Gastrocnemius medialis (tissue), 4 donors: ENCODE data around the gene CELF1. TPM values are rescaled to one million over a fixed set of nuclear protein-coding genes. Genes with fewer than 3 reads are reported as not detected.
"Not testable (repeated sequence)": the region's sequence is repeated elsewhere in the genome, so short reads cannot be mapped to it uniquely, and the experiment has no call there.

Source experiments
- ATAC-seq, 2 donors: fragments of 150-250 bp; one replicate each; pipeline ENCODE4 v1.9.1; 2016
- DNase-seq, 2 donors: peaks; one replicate each; pipeline ENCODE4 v3.0.0-alpha.2; 2019
- H3K27ac ChIP-seq, 4 donors: fragments of 200-600 bp; sonication (generic); 1 replicate in 1 of 4; 2 replicates in 3 of 4; pipeline ENCODE4 v1.5.1; 2016 to 2018; ENCODE audit warnings: mild to moderate bottlenecking in 2 of 4, moderate library complexity in 1 of 4
- H3K27me3 ChIP-seq, 3 donors: fragments of 200-600 bp; sonication (generic) in 2 of 3; 1 replicate in 1 of 3; 2 replicates in 2 of 3; pipeline versions ENCODE4 v1.5.1 to v1.6.0; 2016 to 2019; ENCODE audit warnings: mild to moderate bottlenecking in 1 of 3, moderate library complexity in 1 of 3
- H3K36me3 ChIP-seq, 2 donors: fragments of 200-600 bp; sonication (generic) in 1 of 2; one replicate each; pipeline ENCODE4 v1.5.1; 2017 to 2018
- H3K4me1 ChIP-seq, 2 donors: fragments of 200-600 bp; sonication (generic) in 1 of 2; one replicate each; pipeline ENCODE4 v1.5.1; 2016 to 2017; ENCODE audit warnings: mild to moderate bottlenecking in 2 of 2
- H3K4me3 ChIP-seq, 4 donors: fragments of 200-600 bp; sonication (generic) in 3 of 4; 1 replicate in 1 of 4; 2 replicates in 3 of 4; pipeline ENCODE4 v1.5.1; 2016 to 2019; ENCODE audit warnings: mild to moderate bottlenecking in 2 of 4
- H3K9me3 ChIP-seq, 3 donors: fragments of 200-600 bp; sonication (generic) in 2 of 3; 1 replicate in 1 of 3; 2 replicates in 2 of 3; pipeline ENCODE4 v1.5.1; 2016 to 2019
- CTCF ChIP-seq, 5 experiments: fragments of 450-650 bp in 3 of 5; fragments of 200-600 bp in 2 of 5; sonication (generic) in 2 of 5; IDR thresholded peaks in 4 of 5; conservative IDR thresholded peaks in 1 of 5; 1 replicate in 4 of 5; 2 replicates in 1 of 5; pipeline ENCODE4 v1.5.1; 2016 to 2019; ENCODE audit warnings: antibody characterized with exemption in 5 of 5, mild to moderate bottlenecking in 3 of 5, moderate library complexity in 3 of 5
- POLR2A ChIP-seq, 2 donors: fragments of 450-650 bp; IDR thresholded peaks; one replicate each; pipeline ENCODE4 v1.6.1; 2017; ENCODE audit warnings: antibody characterized with exemption in 2 of 2, mild to moderate bottlenecking in 2 of 2, moderate library complexity in 2 of 2
- in situ Hi-C, 4 donors: fragments of 200-750 bp; cut with MboI; loops; one replicate each; pipeline versions ENCODE4 v1.15.0 to v1.8.0; 2017; ENCODE audit warnings: low sequenced_read_pairs in 4 of 4
- intact Hi-C: fragments of 100-400 bp; cut with DNase I; formaldehyde crosslinking; loops from one replicate; pipeline ENCODE4 v1.15.1; 2023; ENCODE audit warnings: low total_unique reads
- total RNA-seq, 4 donors: library from RNA; depleted of rRNA; stranded (reverse); fragments of >200 nt; gene quantifications; one replicate each; pipeline versions ENCODE4 v1.1.0 to v1.2.3, GENCODE V29; 2016

CELF1 gene
- total RNA-seq, 4 donors from 2014 or later: 106 to 185 (median 136) TPM

- ATAC-seq: no peak
Observed at GRCh38 chr11:47464483-47464882, 88.4 kb downstream of the CELF1 start.

GRCh38 chr11:47461876-47462275 lies 91.1 kb downstream of the CELF1 start:
- H3K4me3 ChIP-seq: no peak overlapping the region
- H3K27me3 ChIP-seq: no peaks in the 10 kb centered on the region
- H3K4me1 ChIP-seq: peaks cover 14 to 21% of the 10 kb centered on the region in 2 donors
- intact Hi-C loops: no loop called here
- H3K36me3 ChIP-seq: no peaks in the 10 kb centered on the region
- H3K9me3 ChIP-seq: no peaks in the 10 kb centered on the region
- no peak for ATAC-seq
- no peak overlapping the region for H3K27ac ChIP-seq
- TF ChIP-seq POLR2A (IDR thresholded peaks at IDR 0.05) (no peak), CTCF (IDR thresholded peaks at IDR 0.05 in 4 of 5, conservative IDR thresholded peaks at IDR 0.05 in 1 of 5) (no peak)
- in situ Hi-C loops: no loop called here
- DNase-seq: no peak

More at GRCh38 chr11:47464483-47464882, 88.4 kb downstream of the CELF1 start:
- TF ChIP-seq CTCF (IDR thresholded peaks at IDR 0.05 in 4 of 5, conservative IDR thresholded peaks at IDR 0.05 in 1 of 5): no peak
- TF ChIP-seq POLR2A (IDR thresholded peaks at IDR 0.05): no peak
- no peaks in the 10 kb centered on the region for H3K9me3 ChIP-seq
- in situ Hi-C loops: no loop called here
- no peak for DNase-seq
- intact Hi-C loops: no loop called here
- H3K4me1 ChIP-seq: peaks cover 23 to 38% of the 10 kb centered on the region in 2 donors
- H3K4me3 ChIP-seq: no peak overlapping the region
- H3K36me3 ChIP-seq: peaks cover 0 to 14% of the 10 kb centered on the region in 2 donors
- H3K27ac ChIP-seq: peak overlapping the region in 1 of 4 donors; percentile 29
- no peaks in the 10 kb centered on the region for H3K27me3 ChIP-seq

GRCh38 chr11:47460571-47461235 lies 92.2 kb downstream of the CELF1 start:
- Histone ChIP-seq H3K4me3 (no peak overlapping the region), H3K27ac (no peak overlapping the region), H3K9me3 (no peaks in the 10 kb centered on the region), H3K36me3 (no peaks in the 10 kb centered on the region), H3K27me3 (no peaks in the 10 kb centered on the region), H3K4me1 (peaks cover 6 to 11% of the 10 kb centered on the region in 2 donors)
- DNase-seq (no peak), ATAC-seq (no peak)
- TF ChIP-seq POLR2A (IDR thresholded peaks at IDR 0.05) (no peak), CTCF (IDR thresholded peaks at IDR 0.05 in 4 of 5, conservative IDR thresholded peaks at IDR 0.05 in 1 of 5) (no peak)
- in situ Hi-C loops: no loop called here
- intact Hi-C loops: no loop called here

GRCh38 chr11:47454258-47454671 lies 98.7 kb downstream of the CELF1 start:
- not testable (repeated sequence) for H3K36me3 ChIP-seq, H3K4me1 ChIP-seq, H3K9me3 ChIP-seq, H3K4me3 ChIP-seq, H3K27me3 ChIP-seq, H3K27ac ChIP-seq
- intact Hi-C loops (loop anchor here (1.0 kb wide), 2 partner anchors 80 to 99 kb away; partner anchors contain the start of gene CELF1), in situ Hi-C loops (loop anchor here in 3 of 4 donors (5.0 to 10.0 kb wide), 3 partner anchors 72 to 82 kb away; partner anchors contain the start of gene SPI1 (in 1 of the 3))
- peak; percentile 60 to 84 (median 69) for TF ChIP-seq CTCF (IDR thresholded peaks at IDR 0.05 in 4 of 5, conservative IDR thresholded peaks at IDR 0.05 in 1 of 5)
- peak; percentile 79 to 81 for ATAC-seq
- DNase-seq: peak; percentile 51 to 82
